Measurements from ENCODE around the gene LRRC40.

LRRC40 gene

GRCh38 chr1:70227439-70227838 lies 22.1 kb upstream of the LRRC40 start:
- Histone ChIP-seq H2AFZ (ENCODE audit: low read depth, low read length) (no peak overlapping the region), H3K27ac (ENCODE audit: low read length) (no peak overlapping the region), H3K4me3 (ENCODE audit: low read length) (no peak overlapping the region), H3K9me3 (ENCODE audit: insufficient read depth, low read length) (no peaks in the 10 kb centered on the region), H4K20me1 (ENCODE audit: insufficient read depth, low read length) (peaks cover 39% of the 10 kb centered on the region), H3K36me3 (replicated peaks; ENCODE audit: low read depth, low read length) (peaks cover 70% of the 10 kb centered on the region), H3K79me2 (ENCODE audit: low read length) (peaks cover 93% of the 10 kb centered on the region), H3K27me3 (ENCODE audit: low read depth, low read length) (no peaks in the 10 kb centered on the region), H3K4me2 (ENCODE audit: low read length) (no peak overlapping the region), H3K9ac (ENCODE audit: low read length) (no peak overlapping the region), H3K4me1 (ENCODE audit: low read length) (peaks cover 19% of the 10 kb centered on the region)
- no peak for TF ChIP-seq EZH2phosphoT487 (IDR thresholded peaks at IDR 0.05; ENCODE audit: low read depth)
- no peak for TF ChIP-seq CTCF (IDR thresholded peaks at IDR 0.05; ENCODE audit: low read depth, low read length)

GRCh38 chr1:70224954-70225353 lies 19.6 kb upstream of the LRRC40 start:
- Histone ChIP-seq H4K20me1 (ENCODE audit: insufficient read depth, low read length) (peaks cover 40% of the 10 kb centered on the region), H3K9ac (ENCODE audit: low read length) (no peak overlapping the region), H3K36me3 (replicated peaks; ENCODE audit: low read depth, low read length) (peaks cover 51% of the 10 kb centered on the region), H3K9me3 (ENCODE audit: insufficient read depth, low read length) (no peaks in the 10 kb centered on the region), H3K27me3 (ENCODE audit: low read depth, low read length) (no peaks in the 10 kb centered on the region), H3K4me2 (ENCODE audit: low read length) (no peak overlapping the region), H3K4me1 (ENCODE audit: low read length) (peaks cover 24% of the 10 kb centered on the region), H3K27ac (ENCODE audit: low read length) (no peak overlapping the region), H2AFZ (ENCODE audit: low read depth, low read length) (no peak overlapping the region), H3K4me3 (ENCODE audit: low read length) (no peak overlapping the region), H3K79me2 (ENCODE audit: low read length) (peaks cover 97% of the 10 kb centered on the region)
- no peak for TF ChIP-seq CTCF (IDR thresholded peaks at IDR 0.05; ENCODE audit: low read depth, low read length)
- no peak for TF ChIP-seq EZH2phosphoT487 (IDR thresholded peaks at IDR 0.05; ENCODE audit: low read depth)

DNA sequence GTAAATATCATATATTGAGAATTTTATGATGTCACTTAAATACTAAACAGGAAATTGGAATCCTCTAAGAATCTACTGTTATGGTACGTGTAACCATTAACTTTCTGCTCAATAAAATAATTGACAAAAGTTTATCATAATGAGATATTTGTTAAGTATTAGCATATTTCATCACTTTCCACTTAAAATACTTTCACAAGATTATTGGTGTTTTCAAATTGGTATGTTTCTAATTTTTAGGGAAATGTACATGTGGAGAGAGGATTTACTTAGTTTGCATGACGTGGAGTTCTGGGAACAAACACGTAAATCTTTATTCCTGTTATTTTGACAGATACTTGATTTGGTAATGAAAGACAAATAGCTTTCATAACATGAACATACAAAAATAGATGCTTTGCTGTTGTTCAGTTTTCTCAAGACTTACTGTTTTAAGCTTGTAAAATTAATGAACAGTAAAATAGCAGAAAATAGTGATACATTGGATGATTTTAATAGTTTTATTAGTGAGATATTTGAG lies 17.4 kb upstream of the LRRC40 start:
- peaks cover 38% of the 10 kb centered on the region for H3K36me3 ChIP-seq (replicated peaks; ENCODE audit: low read depth, low read length)

More for the DNA sequence above, 17.4 kb upstream of the LRRC40 start:
- TF ChIP-seq CTCF (IDR thresholded peaks at IDR 0.05; ENCODE audit: low read depth, low read length) = no peak
- TF ChIP-seq EZH2phosphoT487 (IDR thresholded peaks at IDR 0.05; ENCODE audit: low read depth) = no peak
- peaks cover 97% of the 10 kb centered on the region for H3K79me2 ChIP-seq (ENCODE audit: low read length)
- H3K9me3 ChIP-seq (ENCODE audit: insufficient read depth, low read length) = no peaks in the 10 kb centered on the region
- no peak overlapping the region; the same call in 1 of the 2 replicates for H3K27ac ChIP-seq (ENCODE audit: low read length)
- peaks cover 31% of the 10 kb centered on the region for H3K4me1 ChIP-seq (ENCODE audit: low read length)
- peak overlapping the region; percentile 89 for H3K4me3 ChIP-seq (ENCODE audit: low read length)
- H3K9ac ChIP-seq (ENCODE audit: low read length) = peak overlapping the region; percentile 85
- H4K20me1 ChIP-seq (ENCODE audit: insufficient read depth, low read length) = peaks cover 38% of the 10 kb centered on the region
- no peak overlapping the region for H2AFZ ChIP-seq (ENCODE audit: low read depth, low read length)
- H3K27me3 ChIP-seq (ENCODE audit: low read depth, low read length) = no peaks in the 10 kb centered on the region
- peak overlapping the region; percentile 82 for H3K4me2 ChIP-seq (ENCODE audit: low read length)
